Tibial nerve (tissue), 3 donors: ENCODE results near the gene PIK3C2A.

Experiments
- CTCF ChIP-seq, 5 experiments: fragments of 200-600 bp in 3 of 5; fragments of 450-650 bp in 2 of 5; sonication (generic) in 3 of 5; IDR thresholded peaks; one replicate each; pipeline ENCODE4 v1.5.1; 2016 to 2019; ENCODE audit warnings: antibody characterized with exemption in 5 of 5, mild to moderate bottlenecking in 3 of 5, moderate library complexity in 2 of 5
- POLR2A ChIP-seq, 2 donors: fragments of 450-650 bp; IDR thresholded peaks; one replicate each; pipeline ENCODE4 v1.6.1; 2017; ENCODE audit warnings: antibody characterized with exemption in 2 of 2, mild to moderate bottlenecking in 2 of 2, moderate library complexity in 2 of 2

DNA sequence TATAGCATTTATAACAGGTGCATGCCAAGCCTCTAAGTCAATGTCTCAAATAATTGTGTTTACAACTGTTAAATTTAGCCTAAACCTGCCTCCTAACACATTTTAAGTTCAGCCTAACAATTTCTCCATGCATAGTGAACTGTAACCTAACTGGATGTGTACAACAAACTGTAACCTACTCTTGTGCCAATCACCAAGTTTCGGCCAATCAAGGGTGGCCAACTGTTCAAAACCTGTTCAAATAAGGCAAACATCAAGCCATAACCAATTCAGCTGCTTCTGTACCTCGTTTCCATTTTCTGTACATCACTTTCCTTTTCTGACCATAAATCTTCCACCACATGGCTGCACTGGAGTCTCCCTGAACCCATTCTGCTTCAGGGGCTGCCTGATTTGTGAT is 45.4 kb downstream of the PIK3C2A start:
- no peak for TF ChIP-seq POLR2A (IDR thresholded peaks at IDR 0.05)
- no peak for TF ChIP-seq CTCF (IDR thresholded peaks at IDR 0.05)
